Breast epithelium (tissue), 4 donors: Measurements from ENCODE around the gene IP6K3. TPM values are rescaled to one million over a fixed set of nuclear protein-coding genes. Genes with fewer than 3 reads are reported as not detected.
A peak's percentile ranks its signal among the peaks of the same experiment; 100 is the strongest.

Experiments used
- DNase-seq, 2 donors: peaks; one replicate each; pipeline ENCODE4 v3.0.0-alpha.2; 2019; ENCODE audit warnings: low spot score in 2 of 2
- H3K27ac ChIP-seq, 2 donors: fragments of 200-600 bp; sonication (generic) in 1 of 2; one replicate each; pipeline ENCODE4 v1.5.1; 2016 to 2019; ENCODE audit warnings: mild to moderate bottlenecking in 1 of 2
- H3K27me3 ChIP-seq, 2 donors: fragments of 200-600 bp; sonication (generic) in 1 of 2; one replicate each; pipeline versions ENCODE4 v1.5.1 to v1.6.0; 2017 to 2019; ENCODE audit warnings: control low read depth in 1 of 2, mild to moderate bottlenecking in 1 of 2
- H3K36me3 ChIP-seq: fragments of 200-600 bp; one replicate; pipeline ENCODE4 v1.5.1; 2019
- H3K4me1 ChIP-seq, 2 donors: fragments of 200-600 bp; sonication (generic); one replicate each; pipeline ENCODE4 v1.5.1; 2016 to 2019; ENCODE audit warnings: control low read depth in 1 of 2
- H3K4me3 ChIP-seq, 3 donors: fragments of 200-600 bp; sonication (generic); 1 replicate in 2 of 3; 2 replicates in 1 of 3; pipeline ENCODE4 v1.5.1; 2016 to 2019; ENCODE audit warnings: mild to moderate bottlenecking in 3 of 3, moderate library complexity in 2 of 3
- H3K9me3 ChIP-seq, 2 donors: fragments of 200-600 bp; sonication (generic) in 1 of 2; one replicate each; pipeline ENCODE4 v1.5.1; 2016 to 2019; ENCODE audit warnings: control low read depth in 1 of 2
- POLR2A ChIP-seq: fragments of 450-650 bp; IDR thresholded peaks from one replicate; pipeline ENCODE4 v1.6.1; 2016; ENCODE audit warnings: antibody characterized with exemption, mild to moderate bottlenecking, moderate library complexity
- POLR2AphosphoS5 ChIP-seq, 3 donors: sonication (generic); formaldehyde crosslinking; IDR thresholded peaks; one replicate each; pipeline ENCODE4 v1.6.1; 2017; ENCODE audit warnings: antibody characterized with exemption in 3 of 3
- intact Hi-C: fragments of 100-400 bp; cut with DNase I; formaldehyde crosslinking; loops from one replicate; pipeline ENCODE4 v1.15.1; 2023; ENCODE audit warnings: low total_unique reads
- total RNA-seq, 3 donors: library from RNA; depleted of rRNA; stranded (reverse); fragments of >200 nt; gene quantifications; one replicate each; pipeline ENCODE4 v1.1.0, GENCODE V29; 2016
- TF ChIP-seq, protein P1 (sequence below), 3 donors: fragments of 450-650 bp; IDR thresholded peaks; one replicate each; pipeline ENCODE4 v1.5.1; 2016 to 2017; ENCODE audit warnings: antibody characterized with exemption in 3 of 3, mild to moderate bottlenecking in 3 of 3, moderate library complexity in 3 of 3

IP6K3 gene
- total RNA-seq, 3 donors from 2014 or later = 0.15 to 4.2 (median 0.66) TPM

GRCh38 chr6:33772082-33772830 is 25.6 kb upstream of the IP6K3 start:
- intact Hi-C loops = no loop called here
- Histone ChIP-seq H3K36me3 (peaks cover 8% of the 10 kb centered on the region), H3K27ac (peak overlapping the region; percentile 81 to 90), H3K4me3 (peak overlapping the region in 2 of 3 donors; percentile 28 to 53), H3K4me1 (peaks cover 20 to 23% of the 10 kb centered on the region in 2 donors), H3K9me3 (peaks cover 0 to 2% of the 10 kb centered on the region in 2 donors), H3K27me3 (no peaks in the 10 kb centered on the region)
- TF ChIP-seq POLR2AphosphoS5 (IDR thresholded peaks at IDR 0.05) (no peak), POLR2A (no peak)
- TF ChIP-seq, protein P1, sequence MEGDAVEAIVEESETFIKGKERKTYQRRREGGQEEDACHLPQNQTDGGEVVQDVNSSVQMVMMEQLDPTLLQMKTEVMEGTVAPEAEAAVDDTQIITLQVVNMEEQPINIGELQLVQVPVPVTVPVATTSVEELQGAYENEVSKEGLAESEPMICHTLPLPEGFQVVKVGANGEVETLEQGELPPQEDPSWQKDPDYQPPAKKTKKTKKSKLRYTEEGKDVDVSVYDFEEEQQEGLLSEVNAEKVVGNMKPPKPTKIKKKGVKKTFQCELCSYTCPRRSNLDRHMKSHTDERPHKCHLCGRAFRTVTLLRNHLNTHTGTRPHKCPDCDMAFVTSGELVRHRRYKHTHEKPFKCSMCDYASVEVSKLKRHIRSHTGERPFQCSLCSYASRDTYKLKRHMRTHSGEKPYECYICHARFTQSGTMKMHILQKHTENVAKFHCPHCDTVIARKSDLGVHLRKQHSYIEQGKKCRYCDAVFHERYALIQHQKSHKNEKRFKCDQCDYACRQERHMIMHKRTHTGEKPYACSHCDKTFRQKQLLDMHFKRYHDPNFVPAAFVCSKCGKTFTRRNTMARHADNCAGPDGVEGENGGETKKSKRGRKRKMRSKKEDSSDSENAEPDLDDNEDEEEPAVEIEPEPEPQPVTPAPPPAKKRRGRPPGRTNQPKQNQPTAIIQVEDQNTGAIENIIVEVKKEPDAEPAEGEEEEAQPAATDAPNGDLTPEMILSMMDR (IDR thresholded peaks at IDR 0.05) = no peak
- no peak for DNase-seq

GRCh38 chr6:33771146-33772081 is 24.7 kb upstream of the IP6K3 start:
- intact Hi-C loops = no loop called here
- peaks cover 8% of the 10 kb centered on the region for H3K36me3 ChIP-seq
- TF ChIP-seq, protein P1 (IDR thresholded peaks at IDR 0.05) = peak; percentile 70 to 83 (median 74)
- TF ChIP-seq POLR2AphosphoS5 (IDR thresholded peaks at IDR 0.05) (peak in 2 of 3 donors; percentile 15 to 25), POLR2A (no peak)
- H3K9me3 ChIP-seq = peaks cover 0 to 4% of the 10 kb centered on the region in 2 donors
- H3K4me3 ChIP-seq = peak overlapping the region in 2 of 3 donors; percentile 28 to 53
- DNase-seq = peak in 1 of 2 donors; percentile 68
- peaks cover 20 to 23% of the 10 kb centered on the region in 2 donors for H3K4me1 ChIP-seq
- H3K27me3 ChIP-seq = no peaks in the 10 kb centered on the region
- H3K27ac ChIP-seq = peak overlapping the region; percentile 81 to 90

GRCh38 chr6:33770833-33771145 is 24.1 kb upstream of the IP6K3 start:
- TF ChIP-seq POLR2A (no peak), POLR2AphosphoS5 (IDR thresholded peaks at IDR 0.05) (no peak)
- TF ChIP-seq, protein P1 (IDR thresholded peaks at IDR 0.05) = no peak
- DNase-seq = no peak
- Histone ChIP-seq H3K9me3 (peaks cover 0 to 4% of the 10 kb centered on the region in 2 donors), H3K36me3 (peaks cover 5% of the 10 kb centered on the region), H3K27ac (peak overlapping the region; percentile 81 to 90), H3K4me3 (peak overlapping the region in 2 of 3 donors; percentile 28 to 53), H3K27me3 (no peaks in the 10 kb centered on the region), H3K4me1 (peaks cover 20 to 23% of the 10 kb centered on the region in 2 donors)
- intact Hi-C loops = no loop called here

DNA sequence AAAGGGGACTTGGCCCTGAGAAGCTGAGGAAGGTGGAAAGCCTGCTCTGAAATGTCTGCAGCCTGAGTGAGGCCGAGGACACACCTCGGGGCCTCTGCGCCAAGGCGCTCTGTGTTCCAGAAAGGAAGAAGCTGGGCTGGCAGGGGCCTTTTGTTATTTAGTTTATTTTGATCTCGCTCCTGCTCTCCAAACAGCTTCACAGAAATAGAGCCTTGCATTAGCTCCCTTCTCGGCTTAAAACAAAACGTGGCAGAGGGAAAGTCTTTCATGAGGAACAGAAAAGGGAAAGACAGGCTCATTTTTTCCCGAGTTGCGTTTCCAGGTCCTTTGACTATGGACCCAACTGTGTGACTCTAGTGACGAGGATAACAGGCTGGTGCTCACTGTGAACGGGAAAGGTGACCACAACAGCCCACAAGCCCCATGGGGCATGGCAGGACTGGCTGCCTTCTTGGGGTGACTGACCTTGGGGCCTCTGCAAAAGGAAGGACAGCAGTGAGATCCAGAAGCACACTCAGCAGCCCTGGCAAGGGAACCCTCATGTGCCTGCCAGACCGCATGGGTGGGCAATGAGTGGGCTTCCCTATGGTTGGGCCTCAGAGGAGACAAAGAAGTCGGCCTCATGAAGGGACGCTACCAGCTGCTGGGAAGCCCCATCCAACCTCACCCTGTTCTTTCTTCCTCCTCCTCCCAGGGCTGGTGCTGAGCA is 23.6 kb upstream of the IP6K3 start:
- no peak for DNase-seq
- Histone ChIP-seq H3K27me3 (no peaks in the 10 kb centered on the region), H3K4me1 (peaks cover 20 to 23% of the 10 kb centered on the region in 2 donors), H3K4me3 (no peak overlapping the region), H3K36me3 (no peaks in the 10 kb centered on the region), H3K9me3 (peaks cover 0 to 4% of the 10 kb centered on the region in 2 donors), H3K27ac (peak overlapping the region; percentile 81 to 90)
- no peak for TF ChIP-seq POLR2AphosphoS5 (IDR thresholded peaks at IDR 0.05)
- no peak for TF ChIP-seq POLR2A
- TF ChIP-seq, protein P1 (IDR thresholded peaks at IDR 0.05) = no peak
- intact Hi-C loops = no loop called here
